Measurements from ENCODE around the gene ENDOV.

DNA sequence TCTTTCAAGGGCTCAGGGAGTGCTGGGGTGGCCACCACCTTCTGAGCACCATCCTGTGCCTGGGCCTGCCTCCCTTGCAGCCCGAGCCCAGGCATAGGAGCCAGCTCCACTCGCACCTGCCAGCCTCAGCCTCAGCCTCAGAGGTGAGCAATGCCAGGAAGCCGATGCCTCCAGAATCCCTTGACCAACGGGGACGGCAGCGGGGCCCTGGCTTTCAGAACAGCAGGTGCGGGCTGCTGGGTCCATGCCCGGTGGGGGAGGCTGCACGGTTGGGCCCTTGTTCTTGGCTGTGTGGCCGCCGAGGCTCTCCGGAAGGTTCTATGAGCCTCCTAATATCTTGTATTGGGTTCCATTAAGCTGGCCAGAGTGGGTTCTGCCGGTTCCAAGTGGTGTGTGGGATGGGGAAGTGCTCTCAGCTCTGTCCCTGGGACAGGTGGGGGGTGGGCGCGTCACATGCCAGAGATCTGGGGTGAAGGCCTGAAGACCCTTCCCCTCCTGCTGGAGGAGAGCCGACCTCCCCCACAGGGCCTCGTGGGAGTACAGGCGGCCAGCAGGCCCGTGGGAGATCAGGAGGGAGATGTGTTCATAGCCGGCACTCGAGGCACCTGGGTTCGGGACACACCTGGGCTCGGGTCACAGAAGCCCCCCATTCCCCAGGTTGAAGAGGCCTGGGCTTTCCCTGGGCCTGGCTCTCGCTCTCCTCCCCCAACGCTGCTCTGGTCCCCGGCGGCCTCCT is 34.4 kb downstream of the ENDOV start:
- TF ChIP-seq, protein P1, sequence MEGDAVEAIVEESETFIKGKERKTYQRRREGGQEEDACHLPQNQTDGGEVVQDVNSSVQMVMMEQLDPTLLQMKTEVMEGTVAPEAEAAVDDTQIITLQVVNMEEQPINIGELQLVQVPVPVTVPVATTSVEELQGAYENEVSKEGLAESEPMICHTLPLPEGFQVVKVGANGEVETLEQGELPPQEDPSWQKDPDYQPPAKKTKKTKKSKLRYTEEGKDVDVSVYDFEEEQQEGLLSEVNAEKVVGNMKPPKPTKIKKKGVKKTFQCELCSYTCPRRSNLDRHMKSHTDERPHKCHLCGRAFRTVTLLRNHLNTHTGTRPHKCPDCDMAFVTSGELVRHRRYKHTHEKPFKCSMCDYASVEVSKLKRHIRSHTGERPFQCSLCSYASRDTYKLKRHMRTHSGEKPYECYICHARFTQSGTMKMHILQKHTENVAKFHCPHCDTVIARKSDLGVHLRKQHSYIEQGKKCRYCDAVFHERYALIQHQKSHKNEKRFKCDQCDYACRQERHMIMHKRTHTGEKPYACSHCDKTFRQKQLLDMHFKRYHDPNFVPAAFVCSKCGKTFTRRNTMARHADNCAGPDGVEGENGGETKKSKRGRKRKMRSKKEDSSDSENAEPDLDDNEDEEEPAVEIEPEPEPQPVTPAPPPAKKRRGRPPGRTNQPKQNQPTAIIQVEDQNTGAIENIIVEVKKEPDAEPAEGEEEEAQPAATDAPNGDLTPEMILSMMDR (IDR thresholded peaks at IDR 0.05; ENCODE audit: poor library complexity) = no peak
- TF ChIP-seq EZH2phosphoT487 (IDR thresholded peaks at IDR 0.05; ENCODE audit: low read depth, severe bottlenecking, unreplicated experiment) = no peak

Measured in hepatocyte (in vitro differentiated cells).